Mammary epithelial cell (primary cell): ENCODE measurements around the gene REV1.

ENCODE experiments used
- EZH2 ChIP-seq: IDR thresholded peaks from 2 replicates; pipeline ENCODE4 v1.6.1; 2012; ENCODE audit warnings: low read length, inconsistent platforms, borderline replicate concordance
- TF ChIP-seq, protein P1 (sequence below), 2 donors: IDR thresholded peaks in 1 of 2; conservative IDR thresholded peaks in 1 of 2; 2 replicates each; pipeline ENCODE4 v1.5.1; 2011 to 2012; ENCODE audit warnings: inconsistent platforms in 2 of 2, low read length in 2 of 2, mild to moderate bottlenecking in 2 of 2, control low read depth in 1 of 2, low read depth in 1 of 2; ENCODE audit not compliant: insufficient read depth in 1 of 2; ENCODE audit errors: extremely low read depth in 1 of 2

- TF ChIP-seq, protein P1, sequence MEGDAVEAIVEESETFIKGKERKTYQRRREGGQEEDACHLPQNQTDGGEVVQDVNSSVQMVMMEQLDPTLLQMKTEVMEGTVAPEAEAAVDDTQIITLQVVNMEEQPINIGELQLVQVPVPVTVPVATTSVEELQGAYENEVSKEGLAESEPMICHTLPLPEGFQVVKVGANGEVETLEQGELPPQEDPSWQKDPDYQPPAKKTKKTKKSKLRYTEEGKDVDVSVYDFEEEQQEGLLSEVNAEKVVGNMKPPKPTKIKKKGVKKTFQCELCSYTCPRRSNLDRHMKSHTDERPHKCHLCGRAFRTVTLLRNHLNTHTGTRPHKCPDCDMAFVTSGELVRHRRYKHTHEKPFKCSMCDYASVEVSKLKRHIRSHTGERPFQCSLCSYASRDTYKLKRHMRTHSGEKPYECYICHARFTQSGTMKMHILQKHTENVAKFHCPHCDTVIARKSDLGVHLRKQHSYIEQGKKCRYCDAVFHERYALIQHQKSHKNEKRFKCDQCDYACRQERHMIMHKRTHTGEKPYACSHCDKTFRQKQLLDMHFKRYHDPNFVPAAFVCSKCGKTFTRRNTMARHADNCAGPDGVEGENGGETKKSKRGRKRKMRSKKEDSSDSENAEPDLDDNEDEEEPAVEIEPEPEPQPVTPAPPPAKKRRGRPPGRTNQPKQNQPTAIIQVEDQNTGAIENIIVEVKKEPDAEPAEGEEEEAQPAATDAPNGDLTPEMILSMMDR (conservative IDR thresholded peaks at IDR 0.05 in 1 of 2, IDR thresholded peaks at IDR 0.05 in 1 of 2; ENCODE audit: extremely low read depth in 1 of 2, insufficient read depth in 1 of 2, low read depth in 1 of 2, low read length in 2 of 2) = no peak
- TF ChIP-seq EZH2 = no peak
Measured at GRCh38 chr2:99399063-99399462, 90.8 kb downstream of the REV1 start.
